ENCODE results near the gene IFT122.
A peak's percentile ranks its signal among the peaks of the same experiment; 100 is the strongest.
"Not testable (repeated sequence)": the region's sequence is repeated elsewhere in the genome, so short reads cannot be mapped to it uniquely, and the experiment has no call there.

IFT122 gene

DNA sequence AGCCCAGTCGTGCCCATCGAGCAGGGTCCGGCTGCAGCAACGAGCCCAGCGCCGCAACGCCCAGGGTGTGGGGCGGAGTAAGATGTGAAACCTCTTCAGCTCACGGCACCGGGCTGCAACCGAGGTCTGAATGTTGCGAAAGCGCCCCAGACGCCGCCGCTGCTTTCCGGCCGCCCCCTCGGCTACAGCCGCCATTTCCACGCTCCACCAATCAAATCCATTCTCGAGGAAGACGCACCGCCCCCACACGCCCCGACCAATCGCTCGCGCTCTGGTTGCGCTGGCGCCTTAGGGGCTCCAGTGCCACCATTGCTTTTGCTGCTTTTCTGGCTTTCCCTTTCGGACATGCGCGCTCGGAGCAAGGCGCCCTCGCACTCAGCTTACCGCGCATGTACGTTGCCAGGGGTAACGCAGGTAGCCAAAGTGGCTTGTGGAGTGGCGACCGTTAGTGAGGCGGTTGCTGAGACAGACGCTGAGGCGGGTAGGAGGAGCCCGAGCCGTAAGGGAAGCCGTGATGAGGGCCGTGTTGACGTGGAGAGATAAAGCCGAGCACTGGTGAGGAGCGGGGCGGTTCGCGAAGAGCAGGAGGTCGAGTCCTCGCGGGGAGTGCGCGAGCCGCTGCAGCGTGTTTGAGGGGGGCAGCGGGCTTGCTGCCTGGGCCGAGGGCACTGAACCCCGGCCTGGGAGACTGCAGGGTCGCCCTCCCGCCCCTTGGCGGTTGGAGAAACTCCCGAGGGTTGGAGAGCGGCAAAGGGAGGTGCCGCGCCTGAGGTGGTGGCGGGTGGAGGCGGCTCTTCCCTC, at the start of gene IFT122, which contains the start of gene MBD4:
IFT122 (plus strand) TSS at position 408 of the 801 bp plus-strand sequence; CDS start at position 515, 107 bp downstream.
MBD4 (minus strand) TSS at position 132 of the 801 bp plus-strand sequence; CDS start at position 17, 115 bp downstream.
- peak; percentile 64 for FAIRE-seq

DNA sequence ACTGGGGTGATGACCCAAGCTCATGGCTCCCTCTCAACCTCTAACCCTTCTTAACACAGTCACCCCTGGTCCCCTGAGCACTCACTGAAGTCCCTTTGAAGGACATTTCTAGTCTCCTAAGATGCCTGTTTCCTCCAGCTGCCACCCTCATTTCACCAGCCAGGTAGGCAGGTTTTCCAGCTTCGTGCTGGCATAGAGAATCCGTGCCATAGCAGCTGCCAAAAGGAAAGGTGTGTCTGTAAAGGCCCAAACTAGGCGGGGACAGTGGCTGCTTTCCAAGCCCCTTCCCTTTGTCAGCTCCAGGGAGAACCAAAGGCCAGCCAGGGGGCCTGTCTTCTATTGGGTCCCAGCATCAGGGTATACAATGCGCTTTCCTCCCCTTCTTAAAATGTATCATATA, 48.4 kb upstream of the IFT122 start:
- not testable (repeated sequence) for FAIRE-seq

- not testable (repeated sequence) for FAIRE-seq
Measured at GRCh38 chr3:129392106-129392887, 47.7 kb upstream of the IFT122 start.

- no peak for FAIRE-seq
Measured at GRCh38 chr3:129393271-129393670, 46.8 kb upstream of the IFT122 start.

DNA sequence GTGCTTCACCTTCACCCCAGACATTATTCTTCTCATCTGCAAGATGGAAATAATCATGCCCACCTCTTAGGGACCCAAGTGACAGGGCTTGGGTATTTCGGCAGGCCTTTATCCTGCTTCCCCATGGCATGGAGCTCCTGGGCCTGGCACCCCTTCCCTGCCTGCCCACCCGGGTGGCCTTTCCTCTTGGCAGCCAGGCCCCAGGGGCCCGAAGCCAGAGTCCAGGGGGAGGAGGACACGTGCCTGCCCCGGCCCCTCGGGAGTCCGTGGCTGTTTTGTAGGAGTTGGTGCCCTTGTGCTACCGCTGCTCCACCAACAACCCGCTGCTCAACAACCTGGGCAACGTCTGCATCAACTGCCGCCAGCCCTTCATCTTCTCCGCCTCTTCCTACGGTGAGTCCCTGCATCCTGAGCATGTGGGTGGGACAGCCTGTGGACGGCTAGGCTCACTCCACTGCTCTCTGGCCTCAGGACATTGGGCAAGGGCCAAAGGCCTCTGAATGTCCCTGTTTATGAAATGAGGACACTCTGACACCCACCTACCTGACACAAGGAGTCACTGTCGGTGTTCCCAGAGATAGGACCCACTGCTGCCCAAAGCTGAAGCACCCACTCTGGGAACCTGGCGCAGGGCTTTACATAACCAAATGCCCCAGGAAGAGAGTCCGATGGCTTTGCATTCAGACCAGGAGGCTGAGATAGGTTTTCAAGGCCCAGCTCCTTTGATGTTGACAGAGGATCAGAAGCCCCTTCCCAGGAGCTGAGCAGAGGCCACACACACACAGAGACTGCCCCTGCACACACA, 46.1 kb upstream of the IFT122 start:
- not testable (repeated sequence) for FAIRE-seq

GRCh38 chr3:129398803-129399144, 41.2 kb upstream of the IFT122 start:
- no peak for FAIRE-seq

- peak; percentile 62 for FAIRE-seq
Measured at GRCh38 chr3:129399145-129399894, 40.7 kb upstream of the IFT122 start.

DNA sequence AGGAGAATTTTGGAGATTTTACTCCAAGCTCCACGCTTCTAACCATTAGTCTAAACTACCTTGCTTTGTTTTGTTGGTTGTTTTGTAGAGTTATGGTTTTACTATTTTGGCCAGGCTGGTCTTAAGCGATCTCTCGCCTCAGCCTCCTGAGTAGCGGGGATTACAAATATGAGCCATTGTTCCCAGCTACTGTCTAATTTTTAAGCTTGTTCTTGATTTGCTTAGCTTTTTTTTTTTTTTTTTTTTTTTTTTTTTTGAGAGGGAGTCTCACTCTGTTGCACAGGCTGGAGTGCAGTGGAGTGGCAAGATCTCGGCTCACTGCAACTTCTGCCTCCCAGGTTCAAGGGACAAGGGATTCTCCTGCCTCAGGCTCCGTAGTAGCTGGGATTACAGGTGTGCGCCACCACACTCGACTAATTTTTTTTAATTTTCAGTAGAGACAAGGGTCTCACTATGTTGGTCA, 40.1 kb upstream of the IFT122 start:
- no peak for FAIRE-seq

GRCh38 chr3:129402210-129402609, 37.8 kb upstream of the IFT122 start:
- no peak for FAIRE-seq

GRCh38 chr3:129402616-129403015, 37.4 kb upstream of the IFT122 start:
- FAIRE-seq = no peak

DNA sequence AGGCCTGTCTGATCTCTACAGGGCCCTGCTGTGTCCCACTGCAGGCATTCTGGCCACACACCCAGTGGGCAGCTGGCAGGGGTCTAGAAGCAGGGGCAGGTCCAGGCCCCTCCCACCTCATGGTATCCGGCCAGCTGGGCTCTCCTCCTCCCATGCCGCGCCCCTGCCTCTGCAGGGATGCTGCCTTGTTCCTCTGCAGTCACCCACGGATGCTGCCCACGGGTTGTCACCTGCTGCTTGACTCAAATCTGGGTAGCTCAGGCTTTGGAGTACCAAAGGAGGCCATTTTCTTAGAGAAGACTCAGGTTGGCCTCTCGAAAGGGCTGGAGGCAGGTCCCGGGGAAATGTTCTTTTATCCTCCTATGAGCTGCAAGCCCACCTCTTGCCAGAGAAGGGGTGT, 36.6 kb upstream of the IFT122 start:
- no peak for FAIRE-seq

GRCh38 chr3:129404130-129404529, 35.9 kb upstream of the IFT122 start:
- FAIRE-seq = no peak

DNA sequence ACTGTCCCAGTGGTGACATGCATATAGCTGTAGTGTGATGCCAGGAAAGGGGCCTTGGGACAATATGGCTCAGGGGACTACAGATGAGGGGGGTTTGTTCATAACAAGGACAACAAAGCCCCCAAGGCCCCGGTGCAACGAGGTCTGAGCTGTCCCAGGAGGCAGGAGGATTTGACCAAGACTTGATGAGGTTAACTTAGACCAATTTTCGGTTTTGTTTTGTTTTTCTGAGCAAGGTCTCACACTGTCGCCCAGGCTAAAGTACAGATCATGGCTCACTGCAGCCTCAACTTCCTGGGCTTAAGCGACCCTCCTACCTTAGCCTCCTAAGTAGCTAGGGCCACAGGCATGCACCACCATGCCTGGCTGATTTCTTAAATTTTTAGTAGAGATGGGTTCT, 35.4 kb upstream of the IFT122 start:
- FAIRE-seq = no peak

DNA sequence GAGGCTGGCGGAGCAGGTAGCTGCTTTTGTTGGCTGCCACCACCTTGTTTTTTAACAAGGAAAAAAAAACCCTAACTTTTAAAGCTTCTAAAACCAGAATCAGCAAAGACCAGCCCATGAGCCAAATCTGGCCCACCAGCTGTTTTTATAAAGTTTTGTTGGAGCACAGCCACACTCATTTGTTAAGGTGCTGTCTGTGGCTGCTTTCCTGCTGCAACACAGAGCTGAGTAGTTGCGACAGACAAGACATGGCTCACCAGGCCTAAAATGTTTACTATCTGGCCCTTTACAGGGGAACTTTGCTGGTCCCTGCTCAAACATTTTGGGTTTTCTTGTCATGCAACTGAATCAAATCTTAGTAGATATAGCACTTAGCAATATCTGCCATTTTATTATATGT, 30.5 kb upstream of the IFT122 start:
- FAIRE-seq = no peak

GRCh38 chr3:129410971-129411370, 29.1 kb upstream of the IFT122 start:
- no peak for FAIRE-seq

DNA sequence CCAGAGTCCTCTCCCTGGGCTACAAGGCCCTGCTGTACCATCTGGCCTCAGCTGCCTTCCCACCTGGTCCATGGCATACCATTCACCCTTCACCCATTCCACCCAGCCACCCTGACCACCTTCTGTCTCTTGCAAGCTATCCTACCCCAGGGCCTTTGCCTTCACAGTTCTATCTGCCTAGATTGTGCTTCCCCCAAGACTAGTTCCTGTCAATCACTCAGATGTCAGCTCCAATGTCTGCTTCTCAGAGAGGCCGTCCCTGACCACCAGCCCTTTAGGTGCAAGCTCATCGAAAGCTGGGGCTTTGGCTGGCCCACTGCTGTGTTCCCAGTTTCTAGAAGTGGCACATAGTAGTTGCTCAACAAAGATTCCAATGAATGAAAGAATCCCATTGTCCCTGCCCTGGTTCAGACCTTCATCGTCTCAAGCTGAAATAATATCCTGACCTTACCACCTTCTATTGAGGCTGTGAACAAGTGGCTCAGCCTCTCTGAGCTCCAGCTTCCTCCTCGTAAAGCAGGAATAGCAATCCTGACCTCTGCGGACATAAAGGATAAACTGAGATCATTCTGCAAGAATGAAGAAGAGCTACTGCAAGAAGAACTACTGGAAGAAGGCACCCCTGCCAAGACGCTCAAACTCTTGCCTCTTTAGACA, 27.4 kb upstream of the IFT122 start:
- FAIRE-seq = no peak

GRCh38 chr3:129413238-129413637, 26.8 kb upstream of the IFT122 start:
- not testable (repeated sequence) for FAIRE-seq

DNA sequence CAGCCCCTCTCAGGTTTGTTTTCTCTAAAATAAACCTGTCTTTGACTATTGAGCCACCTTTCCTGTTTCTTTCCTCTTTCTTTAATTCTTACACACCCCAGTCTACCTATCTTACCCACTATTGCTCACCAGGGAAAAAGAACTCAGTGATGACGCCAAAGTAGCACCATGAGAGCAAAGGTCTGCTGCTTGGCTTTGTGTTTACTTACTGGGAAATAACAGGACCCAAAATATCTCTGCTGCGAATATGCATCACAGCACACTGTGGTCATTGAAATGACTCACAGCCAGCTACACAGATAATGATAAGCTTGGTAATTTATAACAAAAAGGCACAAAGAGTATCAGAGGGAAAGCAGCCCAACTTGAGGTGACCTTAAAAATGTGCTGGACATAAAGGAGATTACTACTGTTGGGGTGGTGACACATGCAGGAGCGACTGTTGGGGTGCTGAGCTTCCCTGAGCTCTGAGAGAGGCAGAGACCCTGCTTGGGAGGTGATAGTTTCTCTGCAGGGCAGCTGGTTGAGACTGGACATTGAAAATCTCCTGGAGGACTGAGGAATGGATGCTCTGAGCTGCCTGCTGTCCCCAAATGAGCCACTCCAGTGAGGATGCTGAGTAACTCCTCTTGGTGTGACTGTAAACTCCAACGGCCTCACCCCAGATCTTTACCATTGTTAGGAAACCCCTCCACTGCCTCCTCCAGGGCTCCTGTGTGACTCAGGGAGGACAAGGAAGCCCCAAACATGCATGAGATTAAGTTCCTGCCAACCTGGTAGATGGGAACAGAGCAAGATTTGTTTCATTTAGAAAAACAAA, 26.1 kb upstream of the IFT122 start:
- FAIRE-seq = no peak

- FAIRE-seq = no peak
Measured at GRCh38 chr3:129415378-129415777, 24.6 kb upstream of the IFT122 start.

GRCh38 chr3:129415830-129416229, 24.2 kb upstream of the IFT122 start:
- no peak for FAIRE-seq

DNA sequence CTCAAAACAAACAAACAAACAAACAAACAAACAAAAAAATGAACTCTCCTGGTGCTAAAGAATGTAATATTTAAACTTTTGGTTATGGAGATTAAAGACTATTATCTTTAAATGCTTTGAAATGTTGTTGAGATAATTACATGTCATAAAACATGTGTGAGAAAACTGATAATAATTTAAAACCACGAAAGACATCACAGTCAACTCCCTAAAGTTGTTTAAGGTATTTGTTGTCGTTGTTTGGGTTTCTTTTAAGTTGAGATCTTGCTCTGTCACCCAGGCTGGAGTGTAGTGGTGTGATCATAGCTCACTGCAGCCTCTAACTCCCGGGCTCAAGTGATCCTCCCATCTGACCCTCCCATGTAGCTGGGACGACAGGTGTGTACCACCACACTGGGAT, 23.6 kb upstream of the IFT122 start:
- no peak for FAIRE-seq
